PC-3 (cell line): ENCODE data around the gene SLC34A1.

Experiments
- CTCF ChIP-seq: fragments of 300-600 bp; sonication (generic); conservative IDR thresholded peaks from 2 replicates; pipeline ENCODE4 v1.5.1; 2017; ENCODE audit warnings: antibody characterized with exemption, low read depth, mild to moderate bottlenecking, low read length
- EZH2 ChIP-seq: fragments of 300-600 bp; sonication (generic); IDR thresholded peaks from one replicate; pipeline ENCODE4 v1.6.1; 2017; ENCODE audit warnings: antibody characterized with exemption, mild to moderate bottlenecking, low read length; ENCODE audit not compliant: unreplicated experiment
- EZH2phosphoT487 ChIP-seq: fragments of 300-600 bp; sonication (generic); IDR thresholded peaks from 2 replicates; pipeline ENCODE4 v1.6.1; 2018; ENCODE audit warnings: mild to moderate bottlenecking, antibody characterized with exemption, low read length, borderline replicate concordance

- peak; percentile 94 for TF ChIP-seq EZH2phosphoT487
- TF ChIP-seq CTCF = no peak
- TF ChIP-seq EZH2 = no peak
Observed at GRCh38 chr5:177447611-177448243, 63.5 kb downstream of the SLC34A1 start.
